ENCODE results near the gene SH2D3A.
"Not testable (repeated sequence)": the region's sequence is repeated elsewhere in the genome, so short reads cannot be mapped to it uniquely, and the experiment has no call there.

GRCh38 chr19:6771648-6772027 is 4.4 kb upstream of the SH2D3A start:
- not testable (repeated sequence) for TF ChIP-seq CTCF (conservative IDR thresholded peaks at IDR 0.05); EZH2 (IDR thresholded peaks at IDR 0.05; ENCODE audit: low read depth)

Data from PC-9 (cell line).